NCI-H2081 (cell line): ENCODE measurements around the gene MTHFD1L.

Source experiments
- DNase-seq, 2 experiments: peaks; one replicate each; lab custom pipeline; 2025; lab: John Stamatoyannopoulos, UW

The MTHFD1L gene

GRCh38 chr6:150934380-150934779 lies 68.9 kb downstream of the MTHFD1L start:
- DNase-seq = no peak

- no peak for DNase-seq
These were observed 70.6 kb downstream of the MTHFD1L start for GRCh38 chr6:150936021-150936555.

GRCh38 chr6:150937132-150937906 lies 71.8 kb downstream of the MTHFD1L start:
- no peak for DNase-seq

GRCh38 chr6:150939399-150939798 lies 73.9 kb downstream of the MTHFD1L start:
- DNase-seq = no peak

GRCh38 chr6:150940941-150941340 lies 75.4 kb downstream of the MTHFD1L start:
- DNase-seq = no peak

GRCh38 chr6:150949526-150949925 lies 84.0 kb downstream of the MTHFD1L start:
- DNase-seq = no peak

- DNase-seq = no peak
These were observed 88.3 kb downstream of the MTHFD1L start for GRCh38 chr6:150953851-150954250.

GRCh38 chr6:150959166-150959565 lies 93.7 kb downstream of the MTHFD1L start:
- DNase-seq = no peak

GRCh38 chr6:150962436-150962835 lies 96.9 kb downstream of the MTHFD1L start:
- DNase-seq = no peak

GRCh38 chr6:150964765-150965164 lies 99.3 kb downstream of the MTHFD1L start:
- no peak for DNase-seq

- no peak for DNase-seq
These were observed 101.3 kb downstream of the MTHFD1L start for GRCh38 chr6:150966786-150967185.

GRCh38 chr6:150967381-150967780 lies 101.9 kb downstream of the MTHFD1L start:
- no peak for DNase-seq

GRCh38 chr6:150967910-150968309 lies 102.4 kb downstream of the MTHFD1L start:
- DNase-seq = no peak

GRCh38 chr6:150969901-150970300 lies 104.4 kb downstream of the MTHFD1L start:
- no peak for DNase-seq

- DNase-seq = no peak
These were observed 105.7 kb downstream of the MTHFD1L start for GRCh38 chr6:150971219-150971618.

- DNase-seq = no peak
These were observed 109.6 kb downstream of the MTHFD1L start for GRCh38 chr6:150975136-150975535.

- no peak for DNase-seq
These were observed 111.8 kb downstream of the MTHFD1L start for GRCh38 chr6:150977281-150977680.

- DNase-seq = no peak
These were observed 113.1 kb downstream of the MTHFD1L start for GRCh38 chr6:150978624-150979023.

GRCh38 chr6:150979826-150980350 lies 114.4 kb downstream of the MTHFD1L start:
- no peak for DNase-seq

- no peak for DNase-seq
These were observed 115.6 kb downstream of the MTHFD1L start for GRCh38 chr6:150981095-150981494.

GRCh38 chr6:150981669-150982068 lies 116.2 kb downstream of the MTHFD1L start:
- DNase-seq = no peak

- DNase-seq = no peak
These were observed 121.9 kb downstream of the MTHFD1L start for GRCh38 chr6:150987371-150987828.

- no peak for DNase-seq
These were observed 122.5 kb downstream of the MTHFD1L start for GRCh38 chr6:150987855-150988464.
